Caco-2 (cell line): Measurements from ENCODE around the gene UBE2E2. TPM values are rescaled to one million over a fixed set of nuclear protein-coding genes. Genes with fewer than 3 reads are reported as not detected.
"Not testable (repeated sequence)": the region's sequence is repeated elsewhere in the genome, so short reads cannot be mapped to it uniquely, and the experiment has no call there.

Source experiments
- BruUV-seq: library from RNA; stranded (reverse); fragments of 400-500 nt; replicated peaks from 2 replicates; lab custom pipeline; 2021; lab: Mats Ljungman, UMichigan
- CTCF ChIA-PET: fragments of 300-600 bp; sonication (Branson Sonifier 250); formaldehyde crosslinking; loops from one replicate; lab custom pipeline; 2022; ENCODE audit warnings: antibody characterized with exemption; lab: Charles Lee
- POLR2A ChIA-PET: fragments of 300-600 bp; sonication (Branson Sonifier 250); formaldehyde crosslinking; loops from one replicate; lab custom pipeline; 2022; ENCODE audit warnings: antibody characterized with exemption; lab: Charles Lee
- DNase-seq, 2 experiments: peaks; one replicate each; pipeline versions ENCODE4 v3.0.0 to v3.0.0-alpha.2; 2020 to 2022
- H3K27me3 ChIP-seq: replicated peaks from 2 replicates; pipeline ENCODE4 v1.6.0; 2011; ENCODE audit warnings: low read length; ENCODE audit not compliant: control insufficient read depth, insufficient read depth
- H3K36me3 ChIP-seq: 2 replicates; pipeline ENCODE4 v1.5.1; 2011; ENCODE audit warnings: low read length; ENCODE audit not compliant: control insufficient read depth, insufficient read depth
- H3K4me1 ChIP-seq: fragments of 250-450 bp; sonication (Bioruptor Pico); 2 replicates; pipeline ENCODE4 v1.5.1; 2020; ENCODE audit warnings: mild to moderate bottlenecking
- H3K4me3 ChIP-seq: 2 replicates; pipeline ENCODE4 v1.5.1; 2011; ENCODE audit warnings: low read depth, mild to moderate bottlenecking, control low read depth, low read length
- H3K9me3 ChIP-seq: fragments of 250-450 bp; sonication (Bioruptor Pico); 2 replicates; pipeline ENCODE4 v1.5.1; 2020; ENCODE audit warnings: mild to moderate bottlenecking, moderate library complexity
- H3K27ac Mint-ChIP-seq: one replicate; pipeline ENCODE4 v1.8.0; 2022; ENCODE audit warnings: mixed read lengths; ENCODE audit not compliant: unreplicated experiment
- H3K27me3 Mint-ChIP-seq: one replicate; pipeline ENCODE4 v1.8.0; 2022; ENCODE audit warnings: mixed read lengths; ENCODE audit not compliant: insufficient read depth, unreplicated experiment
- H3K36me3 Mint-ChIP-seq: one replicate; pipeline ENCODE4 v1.8.0; 2022; ENCODE audit warnings: mild to moderate bottlenecking, mixed read lengths; ENCODE audit not compliant: insufficient read depth, unreplicated experiment
- H3K4me1 Mint-ChIP-seq: one replicate; pipeline ENCODE4 v1.8.0; 2022; ENCODE audit warnings: low read depth, mixed read lengths; ENCODE audit not compliant: unreplicated experiment
- H3K4me3 Mint-ChIP-seq: one replicate; pipeline ENCODE4 v1.8.0; 2022; ENCODE audit warnings: mild to moderate bottlenecking, moderate library complexity, mixed read lengths; ENCODE audit not compliant: unreplicated experiment
- H3K9me3 Mint-ChIP-seq: one replicate; pipeline ENCODE4 v1.8.0; 2022; ENCODE audit warnings: mixed read lengths; ENCODE audit not compliant: unreplicated experiment
- intact Hi-C: fragments of 100-400 bp; cut with micrococcal nuclease; formaldehyde crosslinking; loops from one replicate; pipeline ENCODE4 v1.10.0; 2022; ENCODE audit not compliant: unreplicated experiment
- total RNA-seq: library from RNA; stranded (reverse); gene quantifications from 2 replicates; pipeline ENCODE4 v1.2.3, GENCODE V29; 2022
- TF ChIP-seq, protein P1 (sequence below), 2 experiments: fragments of 200-600 bp in 1 of 2; IDR thresholded peaks; 1 replicate in 1 of 2; 2 replicates in 1 of 2; pipeline versions ENCODE4 v1.5.1 to v1.8.0; 2011 to 2022; ENCODE audit warnings: antibody characterized with exemption in 1 of 2, control low read depth in 1 of 2, inconsistent platforms in 1 of 2, low read depth in 1 of 2, low read length in 1 of 2, mild to moderate bottlenecking in 1 of 2, moderate library complexity in 1 of 2; ENCODE audit not compliant: insufficient read depth in 1 of 2, severe bottlenecking in 1 of 2, unreplicated experiment in 1 of 2

Gene UBE2E2
- total RNA-seq, 1 experiment from 2014 or later: 83.8 TPM

DNA sequence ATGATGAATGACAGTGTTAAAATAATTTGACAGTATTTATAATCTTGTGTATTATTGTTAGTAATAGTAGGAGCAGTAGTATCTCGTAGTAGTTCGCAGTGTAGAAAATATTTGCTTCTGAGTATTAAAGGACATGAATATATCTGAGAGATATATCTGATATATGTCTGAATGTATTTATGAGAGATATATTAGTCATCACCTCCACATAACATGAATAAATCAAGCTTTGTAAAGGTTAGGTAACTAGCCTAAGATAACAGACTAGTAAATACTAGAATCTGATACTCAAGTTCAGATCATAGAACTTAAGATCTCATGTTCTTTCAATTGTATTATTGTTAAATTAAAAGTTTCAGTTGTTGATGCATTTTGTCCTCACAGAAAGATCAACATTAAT lies 130.5 kb downstream of the UBE2E2 start:
- Mint-ChIP-seq H3K9me3 (no peaks in the 10 kb centered on the region), H3K4me1 (no peaks in the 10 kb centered on the region), H3K27me3 (no peaks in the 10 kb centered on the region), H3K36me3 (no peaks in the 10 kb centered on the region), H3K27ac (no peak overlapping the region), H3K4me3 (no peak overlapping the region)
- no peak overlapping the region for H3K4me3 ChIP-seq
- intact Hi-C loops: no loop called here
- no peaks in the 10 kb centered on the region for H3K9me3 ChIP-seq
- TF ChIP-seq, protein P1, sequence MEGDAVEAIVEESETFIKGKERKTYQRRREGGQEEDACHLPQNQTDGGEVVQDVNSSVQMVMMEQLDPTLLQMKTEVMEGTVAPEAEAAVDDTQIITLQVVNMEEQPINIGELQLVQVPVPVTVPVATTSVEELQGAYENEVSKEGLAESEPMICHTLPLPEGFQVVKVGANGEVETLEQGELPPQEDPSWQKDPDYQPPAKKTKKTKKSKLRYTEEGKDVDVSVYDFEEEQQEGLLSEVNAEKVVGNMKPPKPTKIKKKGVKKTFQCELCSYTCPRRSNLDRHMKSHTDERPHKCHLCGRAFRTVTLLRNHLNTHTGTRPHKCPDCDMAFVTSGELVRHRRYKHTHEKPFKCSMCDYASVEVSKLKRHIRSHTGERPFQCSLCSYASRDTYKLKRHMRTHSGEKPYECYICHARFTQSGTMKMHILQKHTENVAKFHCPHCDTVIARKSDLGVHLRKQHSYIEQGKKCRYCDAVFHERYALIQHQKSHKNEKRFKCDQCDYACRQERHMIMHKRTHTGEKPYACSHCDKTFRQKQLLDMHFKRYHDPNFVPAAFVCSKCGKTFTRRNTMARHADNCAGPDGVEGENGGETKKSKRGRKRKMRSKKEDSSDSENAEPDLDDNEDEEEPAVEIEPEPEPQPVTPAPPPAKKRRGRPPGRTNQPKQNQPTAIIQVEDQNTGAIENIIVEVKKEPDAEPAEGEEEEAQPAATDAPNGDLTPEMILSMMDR (IDR thresholded peaks at IDR 0.05; ENCODE audit: insufficient read depth in 1 of 2, low read depth in 1 of 2, low read length in 1 of 2, severe bottlenecking in 1 of 2, unreplicated experiment in 1 of 2): no peak
- no peak for DNase-seq
- ChIA-PET CTCF (no interaction called here), POLR2A (no interaction called here)
- no peaks in the 10 kb centered on the region for H3K36me3 ChIP-seq
- no peaks in the 10 kb centered on the region for H3K4me1 ChIP-seq
- H3K27me3 ChIP-seq: no peaks in the 10 kb centered on the region
- BruUV-seq: no TSS peak

DNA sequence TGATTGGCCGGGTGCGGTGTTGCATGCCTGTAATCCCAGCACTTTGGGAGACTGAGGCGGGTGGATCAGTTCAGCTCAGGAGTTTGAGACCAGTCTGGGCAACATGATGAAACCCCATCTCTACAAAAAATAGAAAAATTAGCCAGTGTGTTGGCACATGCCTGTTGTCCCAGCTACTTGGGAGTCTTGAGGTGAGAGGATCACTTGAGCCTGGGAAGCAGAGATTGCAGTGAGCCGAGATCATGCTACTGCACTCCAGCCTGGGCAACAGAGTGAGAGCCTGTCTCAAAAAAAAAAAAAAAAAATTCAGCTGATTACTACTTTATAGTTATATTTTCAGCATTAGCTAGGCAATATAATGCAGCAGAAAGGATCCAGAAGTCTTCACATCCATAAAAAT lies 133.7 kb downstream of the UBE2E2 start:
- H3K4me1 ChIP-seq, H3K4me3 Mint-ChIP-seq, H3K36me3 ChIP-seq, H3K4me1 Mint-ChIP-seq, POLR2A ChIA-PET, CTCF ChIA-PET, H3K36me3 Mint-ChIP-seq, intact Hi-C loops, H3K27me3 ChIP-seq, H3K9me3 ChIP-seq, DNase-seq, H3K27ac Mint-ChIP-seq, H3K9me3 Mint-ChIP-seq, H3K4me3 ChIP-seq, BruUV-seq, H3K27me3 Mint-ChIP-seq: not testable (repeated sequence)

DNA sequence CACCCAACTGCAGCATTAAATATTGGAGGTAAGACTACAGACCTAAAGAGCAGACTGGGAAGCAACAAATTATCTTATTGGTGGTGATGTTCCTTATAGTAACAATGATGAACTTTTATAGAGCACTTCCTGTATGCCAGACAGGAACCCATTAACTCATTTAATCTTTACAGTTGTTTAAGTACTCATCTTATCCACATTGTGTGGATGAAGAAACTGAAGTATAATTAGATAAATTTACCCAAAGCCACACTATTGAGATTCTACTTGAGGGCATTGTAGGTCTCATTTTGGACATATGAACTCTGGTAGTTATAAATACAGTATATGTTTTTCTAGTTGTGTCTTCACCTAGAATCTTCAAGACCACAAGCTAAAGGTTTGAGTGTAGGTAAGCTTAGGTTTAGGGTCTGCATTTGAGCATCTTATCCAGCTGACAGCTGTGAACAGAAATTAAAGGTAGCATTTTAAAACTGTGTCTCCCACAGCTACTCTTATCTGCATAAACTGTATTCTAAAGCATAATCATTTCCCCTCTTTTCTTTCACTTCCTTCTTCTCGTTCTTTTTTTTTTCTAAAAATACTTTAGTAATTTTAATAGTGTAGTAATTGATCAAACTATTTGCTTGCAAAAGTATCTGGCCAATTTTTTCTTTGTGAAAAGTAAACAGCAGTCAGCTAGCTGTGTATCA lies 138.2 kb downstream of the UBE2E2 start:
- Histone ChIP-seq H3K4me1 (no peaks in the 10 kb centered on the region), H3K27me3 (no peaks in the 10 kb centered on the region), H3K4me3 (no peak overlapping the region), H3K36me3 (no peaks in the 10 kb centered on the region), H3K9me3 (no peaks in the 10 kb centered on the region)
- Mint-ChIP-seq H3K27ac (no peak overlapping the region), H3K36me3 (no peaks in the 10 kb centered on the region), H3K9me3 (no peaks in the 10 kb centered on the region), H3K27me3 (no peaks in the 10 kb centered on the region), H3K4me3 (no peak overlapping the region), H3K4me1 (no peaks in the 10 kb centered on the region)
- ChIA-PET POLR2A (no interaction called here), CTCF (no interaction called here)
- no TSS peak for BruUV-seq
- DNase-seq: no peak
- TF ChIP-seq, protein P1 (IDR thresholded peaks at IDR 0.05; ENCODE audit: insufficient read depth in 1 of 2, low read depth in 1 of 2, low read length in 1 of 2, severe bottlenecking in 1 of 2, unreplicated experiment in 1 of 2): no peak
- intact Hi-C loops: no loop called here
